Fibroblast of pulmonary artery (primary cell): Measurements from ENCODE around the gene VPS13D.

ENCODE experiments used
- DNase-seq: peaks from one replicate; pipeline ENCODE4 v3.0.0-alpha.2; 2010; ENCODE audit warnings: low read depth
- H3K4me3 ChIP-seq: replicated peaks from 2 replicates; pipeline ENCODE4 v1.5.1; 2011; ENCODE audit warnings: low read depth, mild to moderate bottlenecking, control low read depth, low read length, moderate library complexity
- TF ChIP-seq, protein P1 (sequence below): IDR thresholded peaks from 2 replicates; pipeline ENCODE4 v1.5.1; 2011; ENCODE audit warnings: mild to moderate bottlenecking, control low read depth, low read length, inconsistent platforms; ENCODE audit errors: missing control alignments

The VPS13D gene

DNA sequence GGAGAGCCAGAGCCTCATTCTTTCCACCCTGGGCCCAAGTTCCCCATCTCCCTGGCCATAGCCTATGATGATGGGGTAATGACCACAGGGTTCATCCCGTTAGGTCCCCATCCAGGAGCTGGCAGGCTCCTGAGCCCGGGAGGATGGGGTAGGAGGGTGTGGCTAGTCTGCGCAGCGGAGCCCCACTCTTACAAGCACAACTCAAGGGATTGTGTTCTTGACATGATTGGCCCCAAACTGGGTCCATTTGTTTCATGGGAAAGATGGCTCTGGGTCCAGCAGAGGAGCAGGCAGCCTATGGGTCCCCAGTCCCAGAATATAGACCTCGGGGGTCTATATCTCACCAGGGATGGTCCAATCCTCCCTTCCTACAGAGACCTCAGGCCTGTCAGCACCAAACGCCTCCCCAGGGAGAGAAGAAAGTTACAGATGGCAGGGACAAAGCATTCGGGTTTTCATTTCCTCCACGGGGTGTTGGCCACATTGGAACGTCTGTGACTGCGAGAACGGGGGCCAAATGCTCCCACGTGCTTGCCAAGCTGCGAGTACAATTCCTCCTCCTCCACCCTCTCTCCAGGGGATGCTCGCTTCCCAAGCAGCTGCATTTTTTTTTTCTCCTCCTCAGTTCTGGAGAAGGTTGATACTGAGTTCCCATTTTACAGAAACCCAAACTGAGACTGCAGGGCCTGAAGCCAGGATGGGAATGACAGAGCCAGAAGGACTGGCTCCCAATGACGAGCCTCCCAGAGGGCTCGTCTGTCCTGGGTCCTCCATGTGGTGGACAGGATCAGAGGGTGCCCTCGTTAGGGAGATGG, 317.1 kb downstream of the VPS13D start:
- TF ChIP-seq, protein P1, sequence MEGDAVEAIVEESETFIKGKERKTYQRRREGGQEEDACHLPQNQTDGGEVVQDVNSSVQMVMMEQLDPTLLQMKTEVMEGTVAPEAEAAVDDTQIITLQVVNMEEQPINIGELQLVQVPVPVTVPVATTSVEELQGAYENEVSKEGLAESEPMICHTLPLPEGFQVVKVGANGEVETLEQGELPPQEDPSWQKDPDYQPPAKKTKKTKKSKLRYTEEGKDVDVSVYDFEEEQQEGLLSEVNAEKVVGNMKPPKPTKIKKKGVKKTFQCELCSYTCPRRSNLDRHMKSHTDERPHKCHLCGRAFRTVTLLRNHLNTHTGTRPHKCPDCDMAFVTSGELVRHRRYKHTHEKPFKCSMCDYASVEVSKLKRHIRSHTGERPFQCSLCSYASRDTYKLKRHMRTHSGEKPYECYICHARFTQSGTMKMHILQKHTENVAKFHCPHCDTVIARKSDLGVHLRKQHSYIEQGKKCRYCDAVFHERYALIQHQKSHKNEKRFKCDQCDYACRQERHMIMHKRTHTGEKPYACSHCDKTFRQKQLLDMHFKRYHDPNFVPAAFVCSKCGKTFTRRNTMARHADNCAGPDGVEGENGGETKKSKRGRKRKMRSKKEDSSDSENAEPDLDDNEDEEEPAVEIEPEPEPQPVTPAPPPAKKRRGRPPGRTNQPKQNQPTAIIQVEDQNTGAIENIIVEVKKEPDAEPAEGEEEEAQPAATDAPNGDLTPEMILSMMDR = no peak
- H3K4me3 ChIP-seq = no peak overlapping the region
- DNase-seq = no peak

DNA sequence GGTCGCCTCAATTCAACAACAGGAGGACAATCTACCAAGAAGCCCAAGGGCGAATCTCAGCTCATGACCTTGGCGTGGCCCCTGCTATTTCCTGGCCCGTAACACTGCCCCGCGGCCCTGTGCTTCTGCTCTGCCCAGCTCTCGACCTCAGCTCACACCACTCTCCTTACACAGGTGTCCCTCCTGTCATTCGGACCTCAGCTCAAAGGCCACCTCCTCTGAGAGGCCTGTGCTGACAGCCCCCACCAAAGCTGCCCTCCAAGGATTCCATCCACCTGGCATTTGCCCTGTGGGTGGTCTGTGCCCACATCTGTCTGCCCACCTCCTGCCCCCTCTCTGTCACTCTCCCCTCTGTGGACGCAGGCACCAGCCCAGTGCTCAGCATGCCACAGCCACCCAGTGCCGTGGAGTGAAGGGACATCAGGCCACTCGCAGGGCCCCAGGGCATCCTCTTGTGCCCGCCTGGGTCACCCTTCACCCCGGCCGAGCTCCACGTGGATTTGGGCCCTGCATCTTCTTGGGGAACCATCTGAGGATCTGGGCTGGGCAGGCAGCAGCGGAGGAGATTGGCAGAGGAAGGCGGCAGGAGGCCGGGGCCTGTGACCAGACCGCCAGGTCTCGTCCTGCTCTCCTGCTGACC, 317.9 kb downstream of the VPS13D start:
- no peak for DNase-seq
- no peak overlapping the region for H3K4me3 ChIP-seq
- TF ChIP-seq, protein P1 = no peak

DNA sequence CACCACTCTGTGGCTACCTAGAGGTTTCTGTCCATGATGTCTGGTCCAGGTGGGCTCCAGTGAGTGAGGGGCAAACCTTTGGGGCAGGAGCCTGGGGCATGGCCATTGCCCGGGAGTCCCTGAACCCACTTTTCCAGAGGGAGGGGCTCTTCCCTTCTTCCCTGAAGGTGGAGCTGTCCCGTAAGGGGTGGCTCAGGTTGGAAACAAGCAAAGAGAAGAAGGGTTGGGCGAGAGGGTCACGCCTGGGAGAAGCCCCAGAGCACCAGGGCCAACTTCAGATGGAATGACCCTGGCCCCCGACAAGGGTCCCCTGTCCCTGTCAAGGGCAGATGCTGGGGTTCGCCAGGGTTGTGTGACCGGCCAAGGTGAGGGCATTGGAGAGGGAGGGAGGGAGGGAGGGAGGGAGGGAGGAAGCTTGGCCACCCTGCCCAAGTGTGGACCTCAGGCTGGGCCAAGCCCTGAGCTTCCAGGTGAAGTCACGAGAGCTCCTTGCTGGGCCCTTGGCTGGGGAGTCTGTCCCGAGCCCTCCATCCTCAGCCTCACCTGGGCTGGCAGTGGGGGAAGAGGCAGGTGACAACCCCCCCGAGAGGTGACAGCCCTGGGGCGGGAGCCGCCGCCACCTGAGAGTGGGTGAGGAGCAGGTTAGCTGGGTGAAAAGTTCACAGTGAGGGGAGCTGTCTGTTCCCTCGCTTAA, 318.6 kb downstream of the VPS13D start:
- H3K4me3 ChIP-seq = no peak overlapping the region
- no peak for DNase-seq
- TF ChIP-seq, protein P1 = no peak

DNA sequence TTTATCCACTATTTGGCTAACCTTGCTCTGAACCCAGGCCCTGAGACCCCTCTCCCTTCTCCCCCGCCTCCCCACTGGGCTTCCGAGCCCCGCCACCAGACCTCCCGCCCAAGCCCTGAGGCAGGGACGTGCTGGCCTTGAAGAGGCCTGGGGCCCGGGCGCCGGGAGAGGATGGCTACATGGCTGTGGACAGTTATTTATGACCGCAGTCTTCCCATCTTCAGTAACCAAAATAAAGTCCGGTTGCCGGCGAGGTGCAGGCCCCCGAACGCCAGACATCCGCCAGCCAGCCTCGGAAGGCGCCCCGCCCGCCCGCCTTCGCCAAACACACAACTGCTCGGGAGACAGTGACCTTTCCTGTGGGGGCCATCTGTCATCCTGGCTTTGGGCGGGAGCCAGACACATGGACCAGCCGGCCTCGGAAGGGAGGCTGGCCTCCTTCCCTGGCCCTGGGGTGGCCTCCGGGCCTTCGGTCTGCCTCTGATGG, 319.2 kb downstream of the VPS13D start:
- no peak for DNase-seq
- no peak overlapping the region for H3K4me3 ChIP-seq
- TF ChIP-seq, protein P1 = no peak

DNA sequence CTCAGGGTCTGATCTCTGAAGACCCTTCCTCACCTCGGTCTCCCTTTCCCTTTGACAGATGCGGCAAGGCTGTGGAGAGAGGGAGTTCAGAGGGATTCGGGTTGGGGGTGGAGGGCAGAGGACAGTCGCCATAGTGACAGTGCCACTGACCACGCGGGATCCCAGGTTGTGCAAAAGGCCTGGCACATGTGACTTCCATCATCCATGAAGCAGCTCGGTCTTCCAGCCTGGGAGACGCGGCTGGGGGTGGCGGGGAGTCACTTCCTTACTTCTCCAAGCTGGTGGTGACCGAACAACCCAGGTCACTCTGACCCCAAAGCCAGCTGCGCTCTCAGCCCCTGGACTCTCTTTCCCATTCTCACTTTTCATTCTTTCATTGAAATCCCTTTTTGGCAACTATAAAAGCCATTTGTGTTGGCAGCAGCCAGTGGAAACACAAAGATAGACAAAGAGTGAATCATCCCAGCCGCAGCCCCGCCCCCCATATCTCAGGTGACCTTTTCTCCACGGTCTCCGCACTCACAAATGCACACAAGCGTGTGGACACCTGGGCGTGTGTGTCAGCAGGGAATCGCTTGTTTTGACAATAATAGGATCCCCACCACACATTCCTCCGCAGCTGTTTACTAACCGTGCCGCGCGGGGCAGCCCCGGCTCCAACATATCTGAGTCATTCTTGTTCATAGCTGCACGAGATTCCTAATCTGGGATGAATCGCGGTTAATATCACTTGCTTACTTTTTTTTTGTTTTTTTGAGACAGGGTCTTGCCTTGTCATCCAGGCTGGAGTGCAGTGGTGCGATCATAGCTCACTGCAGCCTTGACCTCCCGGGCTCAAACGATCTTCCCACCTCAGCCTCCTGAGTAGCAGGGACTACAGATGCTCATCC, 319.9 kb downstream of the VPS13D start:
- TF ChIP-seq, protein P1 = no peak
- H3K4me3 ChIP-seq = peak overlapping the region; percentile 27
- peak; percentile 80 for DNase-seq

DNA sequence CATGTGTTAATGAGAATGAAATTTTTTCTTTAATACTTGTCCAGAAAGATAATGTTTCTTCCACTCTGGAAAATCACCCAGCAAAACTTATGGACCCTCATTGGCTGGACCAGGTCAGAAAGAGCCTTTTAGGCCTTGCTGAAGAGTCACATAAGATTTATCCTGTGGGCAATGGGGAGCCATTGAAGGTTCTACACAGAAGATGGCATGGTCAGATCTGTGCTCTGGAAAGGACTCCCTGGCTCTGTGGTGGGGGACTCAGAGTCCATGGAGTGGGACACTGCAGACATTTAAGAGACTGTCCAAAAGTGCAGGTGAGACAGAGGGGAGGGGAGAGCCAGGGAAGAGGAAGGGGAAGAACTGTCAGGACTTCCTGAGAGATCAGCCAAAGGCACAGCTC, 321.8 kb downstream of the VPS13D start:
- DNase-seq = no peak
- H3K4me3 ChIP-seq = no peak overlapping the region
- TF ChIP-seq, protein P1 = no peak
